ENCODE measurements around the gene MDM4.
"Not testable (repeated sequence)": the region's sequence is repeated elsewhere in the genome, so short reads cannot be mapped to it uniquely, and the experiment has no call there.

The MDM4 gene

DNA sequence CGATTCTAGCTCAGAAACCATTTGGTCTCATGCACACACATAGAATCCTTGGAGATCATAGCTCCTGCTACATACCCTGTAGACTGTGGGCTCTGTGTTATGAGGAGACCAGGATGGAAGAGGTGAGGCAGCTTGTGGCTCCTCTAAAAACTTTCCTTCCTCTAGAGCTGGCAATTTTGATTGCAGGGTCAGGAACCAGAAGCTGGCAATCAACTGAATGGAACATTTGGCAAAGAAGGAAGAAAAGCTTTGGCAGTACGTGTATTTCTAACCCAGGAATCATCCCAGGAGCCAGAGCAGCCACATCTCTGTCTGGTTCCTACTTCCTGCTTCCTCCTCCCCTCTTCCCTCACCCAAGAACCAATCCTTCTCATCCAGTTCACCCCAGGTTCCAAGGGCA lies 37.3 kb upstream of the MDM4 start:
- CTCF ChIA-PET, result interaction anchor here (0.7 to 4.0 kb wide), 8 partner anchors 12 to 329 kb away, joined by 3 to 17 read pairs (median 6); partner anchors contain the start of gene PIK3C2B
- no peaks in the 10 kb centered on the region for H3K27me3 Mint-ChIP-seq
- H3K4me1 Mint-ChIP-seq, result peaks cover 40% of the 10 kb centered on the region
- H3K27ac Mint-ChIP-seq, result no peak overlapping the region
- no peak overlapping the region for H3K4me3 Mint-ChIP-seq
- DNase-seq, result no peak
- no peaks in the 10 kb centered on the region for H3K9me3 Mint-ChIP-seq
- no peaks in the 10 kb centered on the region for H3K36me3 Mint-ChIP-seq

DNA sequence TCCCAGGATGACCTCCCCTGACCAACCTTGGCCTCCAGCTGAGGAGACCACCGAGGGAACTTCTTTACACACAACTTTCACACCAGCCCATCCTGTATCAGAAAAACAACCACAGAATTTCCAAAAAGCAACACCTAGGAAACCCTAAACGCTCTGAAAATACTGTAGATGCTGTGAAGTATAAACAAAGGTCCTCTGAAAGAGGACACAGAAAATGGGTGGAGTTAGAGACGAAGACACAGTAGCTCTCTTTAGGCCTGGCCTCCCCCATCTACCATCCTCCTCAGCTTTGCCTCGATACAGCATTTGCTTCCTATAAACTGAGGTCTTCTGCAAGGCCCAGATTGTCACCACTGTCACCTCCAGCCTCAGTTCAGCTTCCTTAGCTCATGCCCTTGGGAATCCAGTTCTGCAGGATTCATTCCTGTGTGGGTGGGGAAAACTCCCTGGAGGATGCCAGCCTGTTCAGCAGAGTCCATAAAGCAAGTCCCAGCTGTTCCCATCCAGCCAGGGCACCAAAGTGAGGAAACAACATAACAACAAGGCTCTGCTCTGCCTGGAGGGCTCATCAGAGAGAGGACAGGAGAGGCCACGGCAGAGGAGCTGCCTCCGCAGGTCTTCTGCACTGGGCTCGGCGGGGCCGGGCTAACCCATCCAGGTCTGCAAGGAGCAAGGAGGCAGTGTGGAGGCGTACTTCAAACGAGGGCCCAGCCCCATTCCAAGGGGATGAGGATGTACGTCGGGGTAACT lies 36.6 kb upstream of the MDM4 start:
- Mint-ChIP-seq H3K27me3 (no peaks in the 10 kb centered on the region), H3K9me3 (no peaks in the 10 kb centered on the region), H3K27ac (no peak overlapping the region), H3K36me3 (no peaks in the 10 kb centered on the region), H3K4me1 (peaks cover 39% of the 10 kb centered on the region), H3K4me3 (no peak overlapping the region)
- CTCF ChIA-PET, result interaction anchor here (0.7 to 4.0 kb wide), 6 partner anchors 13 to 48 kb away, joined by 4 to 17 read pairs (median 8); partner anchors contain the start of gene PIK3C2B
- no peak for DNase-seq

DNA sequence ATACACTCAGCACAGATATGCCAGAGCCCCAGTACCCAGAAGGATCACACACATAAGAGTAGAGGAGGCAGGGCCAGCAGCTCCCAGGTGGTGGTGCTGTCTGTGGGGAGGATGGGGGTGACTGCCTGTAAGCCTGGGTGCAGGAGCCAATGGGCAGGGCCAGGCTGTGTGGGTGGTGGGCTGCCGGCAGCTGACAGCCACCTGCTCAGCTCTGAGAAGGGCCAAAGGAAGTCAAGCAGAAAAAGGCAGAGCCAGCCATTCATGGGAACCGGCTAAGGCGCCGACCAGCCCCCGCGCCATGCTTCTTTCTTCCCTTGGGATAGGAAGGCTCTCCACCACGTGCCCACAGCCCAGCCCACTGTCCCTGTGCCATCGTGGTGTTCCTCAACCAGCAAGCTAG lies 35.7 kb upstream of the MDM4 start:
- Mint-ChIP-seq H3K36me3 (no peaks in the 10 kb centered on the region), H3K27me3 (no peaks in the 10 kb centered on the region), H3K4me1 (peaks cover 31% of the 10 kb centered on the region), H3K9me3 (no peaks in the 10 kb centered on the region), H3K4me3 (no peak overlapping the region), H3K27ac (no peak overlapping the region)
- CTCF ChIA-PET, result interaction anchor here (0.9 to 4.0 kb wide), 3 partner anchors 12 to 59 kb away, joined by 4 to 17 read pairs (median 6); no protein-coding TSS in a partner anchor
- no peak for DNase-seq

DNA sequence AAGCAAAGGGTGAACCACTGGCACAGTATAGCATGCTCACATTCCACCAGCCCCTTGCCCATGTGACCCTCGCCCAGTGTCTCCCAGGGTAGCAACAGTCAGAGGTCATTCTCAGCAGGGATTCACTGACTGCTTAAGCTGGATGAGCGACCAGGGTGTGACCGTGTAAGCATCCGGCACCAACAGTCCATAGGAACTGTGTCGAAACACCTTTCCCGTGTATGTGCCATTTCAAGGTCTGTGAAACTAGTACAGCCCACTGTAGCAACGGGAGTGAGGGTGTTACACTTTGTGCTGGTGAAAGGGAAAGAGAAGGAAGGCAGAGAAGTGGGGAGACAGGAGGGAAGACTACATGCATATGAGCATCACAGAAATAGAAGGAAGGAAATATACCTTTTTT lies 32.4 kb upstream of the MDM4 start:
- Mint-ChIP-seq H3K4me3 (no peak overlapping the region), H3K27ac (no peak overlapping the region), H3K27me3 (no peaks in the 10 kb centered on the region), H3K4me1 (peaks cover 31% of the 10 kb centered on the region), H3K36me3 (peaks cover 2% of the 10 kb centered on the region), H3K9me3 (no peaks in the 10 kb centered on the region)
- no peak for DNase-seq
- CTCF ChIA-PET, result no interaction called here

DNA sequence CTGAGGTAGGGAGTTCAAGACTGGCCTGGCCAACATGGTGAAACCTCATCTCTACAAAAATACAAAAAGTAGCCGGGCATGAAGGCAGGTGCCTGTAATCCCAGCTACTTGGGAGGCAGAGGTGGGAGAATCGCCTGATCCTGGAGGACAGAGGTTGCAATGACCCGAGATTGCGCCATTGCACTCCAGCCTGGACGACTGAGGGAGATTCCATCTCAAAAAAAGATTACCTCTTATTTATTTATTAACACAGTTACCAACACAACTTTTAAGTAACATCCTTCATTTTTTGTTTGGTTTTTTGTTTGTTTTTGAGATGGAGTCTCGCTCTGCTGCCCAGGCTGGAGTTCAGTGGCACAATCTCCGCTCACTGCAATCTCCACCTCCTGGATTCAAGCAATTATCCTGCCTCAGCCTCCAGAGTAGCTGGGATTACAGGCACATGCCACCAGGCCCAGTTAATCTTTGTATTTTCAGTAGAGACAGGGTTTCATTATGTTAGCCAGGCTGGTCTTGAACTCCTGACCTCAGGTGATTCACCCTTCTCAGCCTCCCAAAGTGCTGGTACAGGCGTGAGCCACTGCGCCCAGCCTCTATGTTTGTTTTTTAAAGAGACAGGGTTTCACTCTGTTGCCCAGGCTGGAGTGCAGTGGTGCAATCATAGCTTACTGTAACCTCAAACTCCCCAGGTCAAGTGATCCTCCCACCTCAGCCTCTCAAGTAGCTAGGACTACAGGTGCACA lies 29.5 kb upstream of the MDM4 start:
- CTCF ChIA-PET, result interaction anchor here (1.8 to 3.6 kb wide), 2 partner anchors 40 to 56 kb away, joined by 7 to 14 read pairs; no protein-coding TSS in a partner anchor
- Mint-ChIP-seq H3K4me1 (peaks cover 22% of the 10 kb centered on the region), H3K36me3 (peaks cover 13% of the 10 kb centered on the region)
- not testable (repeated sequence) for H3K27ac Mint-ChIP-seq, H3K4me3 Mint-ChIP-seq, DNase-seq, H3K9me3 Mint-ChIP-seq, H3K27me3 Mint-ChIP-seq

DNA sequence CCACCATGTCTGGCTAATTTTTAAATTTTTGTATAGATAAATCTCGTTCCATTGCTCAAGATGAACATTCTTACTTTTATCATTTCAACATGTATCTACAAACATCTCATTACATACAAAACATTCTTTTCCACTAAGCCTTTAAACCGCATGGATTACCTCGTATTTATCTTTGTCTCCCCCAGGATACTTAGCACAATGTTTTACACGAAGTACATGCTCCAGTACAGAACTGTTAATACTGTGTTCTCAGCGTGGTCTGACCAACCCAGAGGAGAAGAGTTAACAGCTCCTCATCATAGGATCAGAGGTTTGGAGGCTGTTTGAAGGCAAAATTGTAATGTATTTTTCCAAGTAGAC lies 29.0 kb upstream of the MDM4 start:
- H3K4me3 Mint-ChIP-seq, result no peak overlapping the region
- no peak overlapping the region for H3K27ac Mint-ChIP-seq
- no peaks in the 10 kb centered on the region for H3K27me3 Mint-ChIP-seq
- H3K9me3 Mint-ChIP-seq, result no peaks in the 10 kb centered on the region
- no peak for DNase-seq
- H3K4me1 Mint-ChIP-seq, result peaks cover 27% of the 10 kb centered on the region
- CTCF ChIA-PET, result interaction anchor here (1.8 to 3.6 kb wide), 2 partner anchors 41 to 56 kb away, joined by 7 to 14 read pairs; no protein-coding TSS in a partner anchor
- peaks cover 15% of the 10 kb centered on the region for H3K36me3 Mint-ChIP-seq

DNA sequence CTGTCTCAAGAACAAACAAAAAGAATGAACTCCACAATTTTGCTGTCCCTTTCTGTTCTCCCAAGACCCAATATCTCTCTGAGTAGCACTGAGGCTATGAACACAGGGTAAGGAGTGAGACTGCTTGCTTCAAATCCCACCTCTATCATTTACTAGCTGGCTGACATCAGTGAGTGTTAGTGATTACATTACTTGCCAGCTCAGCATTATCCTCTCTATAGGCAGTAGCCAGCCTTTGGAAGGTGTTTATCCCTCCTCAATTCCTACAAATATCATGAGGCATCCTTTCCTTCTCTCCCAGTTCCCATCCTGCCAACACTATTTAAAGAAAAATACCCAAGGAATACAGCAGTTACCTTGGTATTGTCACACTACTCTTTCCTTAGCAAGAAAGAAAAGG lies 24.6 kb upstream of the MDM4 start:
- Mint-ChIP-seq H3K9me3 (no peaks in the 10 kb centered on the region), H3K4me3 (no peak overlapping the region), H3K36me3 (peaks cover 21% of the 10 kb centered on the region), H3K27ac (no peak overlapping the region), H3K4me1 (peaks cover 55% of the 10 kb centered on the region), H3K27me3 (peaks cover 3% of the 10 kb centered on the region)
- no peak for DNase-seq
- CTCF ChIA-PET, result interaction anchor here (1.7 to 17.5 kb wide), 3 partner anchors 13 to 60 kb away, joined by 4 to 508 read pairs (median 43); no protein-coding TSS in a partner anchor

DNA sequence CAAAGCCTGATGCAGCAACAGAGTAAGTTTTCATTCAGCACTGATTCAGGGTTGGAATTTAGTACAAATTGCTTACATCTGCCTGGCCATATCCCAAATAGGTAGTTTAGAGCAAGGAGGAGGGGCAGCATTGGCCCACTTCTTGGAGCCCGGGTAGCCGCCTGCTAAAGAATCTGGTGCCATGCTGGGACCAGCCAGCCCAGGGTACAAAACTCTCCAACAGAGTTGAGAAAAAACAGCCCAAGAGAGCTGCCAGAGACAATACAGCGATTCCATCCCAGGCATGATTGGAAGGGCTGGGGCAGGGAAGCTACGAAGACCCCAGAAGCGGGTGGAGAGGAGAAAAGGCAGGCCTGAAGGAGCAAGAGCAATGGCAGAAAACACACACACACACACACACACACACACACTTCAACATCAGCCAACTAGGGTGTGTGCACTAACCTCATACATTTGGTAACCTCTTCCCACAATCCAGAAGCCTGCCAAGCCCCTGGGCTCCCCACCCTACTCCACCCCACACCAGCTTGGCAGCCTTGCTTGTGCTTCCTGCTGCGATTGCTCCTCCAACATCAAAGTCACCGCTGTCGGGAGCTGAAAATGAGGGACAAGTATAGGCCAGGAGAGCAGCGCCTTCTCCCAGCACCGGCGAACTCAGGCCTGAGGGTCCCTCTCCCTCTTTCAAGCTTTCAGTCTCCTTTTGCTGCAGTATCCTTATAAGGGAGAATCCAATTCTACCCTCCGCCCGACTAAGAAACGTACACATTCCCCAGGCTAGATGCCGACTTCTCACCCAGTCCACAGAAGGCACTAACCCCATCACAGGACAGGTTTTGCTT lies 22.8 kb upstream of the MDM4 start:
- CTCF ChIA-PET, result interaction anchor here (0.5 to 17.5 kb wide), 15 partner anchors 10 to 1162 kb away, joined by 3 to 508 read pairs (median 6); no protein-coding TSS in a partner anchor
- H3K27ac Mint-ChIP-seq, result peak overlapping the region; percentile 95
- H3K36me3 Mint-ChIP-seq, result peaks cover 19% of the 10 kb centered on the region
- H3K27me3 Mint-ChIP-seq, result peaks cover 9% of the 10 kb centered on the region
- peak overlapping the region; percentile 93 for H3K4me3 Mint-ChIP-seq
- no peaks in the 10 kb centered on the region for H3K9me3 Mint-ChIP-seq
- DNase-seq, result peak; percentile 58
- H3K4me1 Mint-ChIP-seq, result peaks cover 63% of the 10 kb centered on the region

DNA sequence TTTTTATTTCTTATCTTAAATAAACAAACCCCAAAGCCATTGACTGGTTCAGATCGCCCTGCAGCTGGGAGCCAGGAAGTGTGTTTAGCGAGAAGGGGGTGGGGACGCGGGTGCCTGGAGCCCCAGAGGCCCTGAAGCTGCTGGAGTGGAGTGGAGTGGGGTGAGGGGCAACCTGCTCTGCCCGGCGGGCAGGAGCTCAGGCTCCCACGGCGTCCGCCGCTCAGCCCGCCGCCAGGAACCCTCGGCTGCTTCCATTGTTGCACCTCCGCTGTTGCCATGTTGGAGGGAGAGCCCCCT lies 22.3 kb upstream of the MDM4 start:
- H3K9me3 Mint-ChIP-seq, result no peaks in the 10 kb centered on the region
- DNase-seq, result peak; percentile 76
- CTCF ChIA-PET, result interaction anchor here (0.8 to 17.5 kb wide), 13 partner anchors 9 to 313 kb away, joined by 3 to 508 read pairs (median 7); no protein-coding TSS in a partner anchor
- peaks cover 62% of the 10 kb centered on the region for H3K4me1 Mint-ChIP-seq
- peaks cover 13% of the 10 kb centered on the region for H3K27me3 Mint-ChIP-seq
- H3K36me3 Mint-ChIP-seq, result peaks cover 19% of the 10 kb centered on the region
- H3K27ac Mint-ChIP-seq, result peak overlapping the region; percentile 95
- peak overlapping the region; percentile 93 for H3K4me3 Mint-ChIP-seq

DNA sequence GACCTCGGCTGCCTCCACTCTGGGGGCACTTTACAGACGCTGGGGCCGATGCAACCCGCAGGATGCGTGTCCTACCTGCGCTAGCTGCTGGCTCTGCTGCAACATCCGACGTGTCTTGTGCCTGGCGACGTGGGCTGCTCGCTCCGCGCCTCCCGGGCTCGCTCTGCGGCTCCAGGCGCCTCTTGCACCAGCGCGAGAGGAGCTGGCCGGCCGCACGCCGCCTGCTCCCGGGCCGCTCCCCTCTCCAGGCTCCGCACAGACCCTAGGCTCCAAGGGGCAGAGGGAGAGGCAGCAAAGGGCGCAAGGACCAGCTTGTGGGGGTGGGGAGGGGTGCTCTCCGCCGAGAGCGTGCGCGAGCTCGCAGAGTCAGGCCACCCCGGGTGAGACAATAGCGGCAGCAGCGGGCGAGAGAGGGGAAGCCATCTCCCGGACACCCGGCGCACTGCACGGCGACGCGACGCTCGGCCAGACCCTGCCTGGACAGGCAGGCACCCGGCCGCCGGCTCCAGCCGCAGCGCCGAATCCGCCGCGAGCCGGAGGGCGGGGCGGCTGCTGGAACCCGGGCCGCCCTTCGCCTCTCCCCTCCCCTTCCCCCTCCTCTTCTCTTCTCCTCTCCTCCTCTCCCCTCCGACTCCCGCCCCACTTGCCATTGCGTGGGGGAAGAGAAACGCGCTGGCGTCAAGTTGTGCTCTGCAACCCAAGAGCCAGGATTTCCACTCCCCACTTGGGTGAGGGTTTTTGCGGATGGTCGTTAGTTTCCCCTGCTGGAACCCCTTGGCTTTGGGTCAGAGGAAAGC lies 21.7 kb upstream of the MDM4 start, which contains the start of gene PIK3C2B:
TSS of gene PIK3C2B (minus strand) at position 525 of the 797 bp plus-strand sequence. CDS start 25,003 bp downstream, outside the sequence.
- H3K9me3 Mint-ChIP-seq, result no peaks in the 10 kb centered on the region
- peak within 1 kb of the TSS; percentile 93 for H3K4me3 Mint-ChIP-seq
- peak; percentile 81 for DNase-seq
- H3K36me3 Mint-ChIP-seq, result peaks cover 17% of the 10 kb centered on the region
- CTCF ChIA-PET, result interaction anchor here (0.8 to 17.5 kb wide), 14 partner anchors 8 to 313 kb away, joined by 3 to 508 read pairs (median 6); no protein-coding TSS in a partner anchor
- peaks cover 66% of the 10 kb centered on the region for H3K4me1 Mint-ChIP-seq
- H3K27me3 Mint-ChIP-seq, result peaks cover 13% of the 10 kb centered on the region
- peak within 1 kb of the TSS; percentile 95 for H3K27ac Mint-ChIP-seq

DNA sequence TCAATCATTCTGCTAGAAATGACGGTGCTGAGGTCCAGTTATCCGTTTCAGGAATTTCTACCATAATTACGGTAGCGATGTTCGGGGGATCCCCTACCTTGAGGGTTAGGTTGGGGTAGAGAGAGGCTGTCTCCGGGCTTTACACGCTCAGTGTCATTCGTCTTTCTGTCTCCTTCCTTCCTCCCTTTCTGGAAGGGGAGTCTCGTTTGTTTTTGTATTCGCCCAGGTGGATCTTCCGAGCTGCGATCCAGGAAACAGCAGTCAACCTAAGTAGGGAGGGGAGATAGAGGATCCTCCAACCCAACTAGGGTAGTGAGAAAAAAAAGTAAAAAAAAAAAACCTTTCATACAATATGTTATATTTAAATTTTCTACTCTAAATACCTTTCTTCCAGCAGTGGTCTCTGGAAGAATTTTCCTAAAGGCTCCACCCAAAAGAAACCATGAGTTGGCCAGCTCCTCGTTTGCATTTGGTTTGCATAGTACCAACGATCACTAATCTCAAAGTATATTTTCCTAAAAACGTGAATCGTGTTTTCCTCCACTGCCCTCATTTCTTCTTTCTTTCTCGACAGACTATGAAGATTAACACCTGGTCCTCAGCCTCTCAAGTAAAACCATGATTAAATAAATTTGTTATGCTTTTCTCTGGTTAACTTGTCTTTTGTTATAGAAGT lies 21.0 kb upstream of the MDM4 start:
- DNase-seq, result no peak
- Mint-ChIP-seq H3K27ac (peak overlapping the region; percentile 92), H3K27me3 (peaks cover 13% of the 10 kb centered on the region), H3K4me3 (peak overlapping the region; percentile 93), H3K4me1 (peaks cover 64% of the 10 kb centered on the region), H3K36me3 (peaks cover 12% of the 10 kb centered on the region), H3K9me3 (no peaks in the 10 kb centered on the region)
- CTCF ChIA-PET, result interaction anchor here (1.3 to 17.5 kb wide), 7 partner anchors 8 to 312 kb away, joined by 3 to 508 read pairs (median 7); no protein-coding TSS in a partner anchor

DNA sequence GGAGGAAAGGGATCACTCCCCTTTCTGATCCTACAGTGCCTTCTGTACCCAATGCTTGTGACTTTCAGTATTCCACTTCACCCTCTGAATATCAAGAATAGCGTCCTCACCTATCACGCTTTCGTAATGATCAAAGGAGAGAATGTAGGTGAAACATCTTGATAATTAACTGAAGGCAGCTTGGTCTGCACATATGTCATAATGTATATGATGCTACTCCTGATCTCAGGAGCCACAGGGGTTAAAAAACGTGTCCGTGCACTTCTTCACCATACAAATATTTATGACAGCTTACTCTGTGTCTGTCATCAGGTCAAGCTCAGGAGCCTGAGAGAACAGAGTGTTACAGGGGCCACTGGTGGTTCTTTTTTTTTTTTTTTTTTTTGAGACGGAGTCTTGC lies 20.4 kb upstream of the MDM4 start:
- Mint-ChIP-seq H3K27me3 (peaks cover 13% of the 10 kb centered on the region), H3K27ac (peak overlapping the region; percentile 81), H3K36me3 (peaks cover 8% of the 10 kb centered on the region), H3K4me1 (peaks cover 59% of the 10 kb centered on the region), H3K4me3 (peak overlapping the region; percentile 93), H3K9me3 (no peaks in the 10 kb centered on the region)
- DNase-seq, result no peak
- CTCF ChIA-PET, result interaction anchor here (1.3 to 17.5 kb wide), 3 partner anchors 32 to 64 kb away, joined by 5 to 508 read pairs (median 43); no protein-coding TSS in a partner anchor

Measured in activated naive CD4-positive, alpha-beta T cell treated with anti-CD3 and anti-CD28 coated beads, Interleukin-2, amount 10 ng/mL, durations not matched to agents 7 days and 5 days (primary cell).